Measurements from ENCODE around the gene ASIC1.

Gene ASIC1

DNA sequence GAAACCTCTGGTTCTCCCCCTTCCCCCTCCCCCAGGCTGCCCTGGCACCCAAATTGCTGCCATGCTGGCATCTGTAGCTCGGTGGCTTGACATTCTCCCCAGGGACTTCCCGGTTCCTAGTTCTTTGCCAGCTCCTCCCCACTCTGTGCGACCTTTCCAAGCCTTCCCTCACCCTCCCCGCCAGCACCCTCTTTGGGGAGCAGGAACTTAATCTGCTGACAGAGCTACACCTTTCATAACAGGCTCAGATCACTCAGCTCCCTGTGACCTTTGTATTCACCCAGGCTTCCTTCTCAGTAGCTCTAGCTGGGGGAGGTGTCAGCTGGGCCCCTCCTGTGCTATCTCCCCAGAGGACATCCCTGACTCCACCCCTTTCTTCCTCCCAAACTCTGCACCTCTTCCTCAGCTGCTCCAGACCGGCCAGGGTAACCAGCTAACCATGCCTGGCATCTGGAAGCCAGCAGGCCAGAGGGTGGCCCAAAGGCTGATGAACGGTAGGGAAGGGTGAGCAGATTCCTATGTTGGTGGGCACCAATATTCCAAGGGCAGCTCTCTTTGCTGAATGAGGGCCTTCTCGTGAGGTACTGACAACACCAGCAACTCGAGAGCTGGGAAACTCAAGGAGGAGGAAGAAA is 52.8 kb downstream of the ASIC1 start:
- no peak for DNase-seq

DNA sequence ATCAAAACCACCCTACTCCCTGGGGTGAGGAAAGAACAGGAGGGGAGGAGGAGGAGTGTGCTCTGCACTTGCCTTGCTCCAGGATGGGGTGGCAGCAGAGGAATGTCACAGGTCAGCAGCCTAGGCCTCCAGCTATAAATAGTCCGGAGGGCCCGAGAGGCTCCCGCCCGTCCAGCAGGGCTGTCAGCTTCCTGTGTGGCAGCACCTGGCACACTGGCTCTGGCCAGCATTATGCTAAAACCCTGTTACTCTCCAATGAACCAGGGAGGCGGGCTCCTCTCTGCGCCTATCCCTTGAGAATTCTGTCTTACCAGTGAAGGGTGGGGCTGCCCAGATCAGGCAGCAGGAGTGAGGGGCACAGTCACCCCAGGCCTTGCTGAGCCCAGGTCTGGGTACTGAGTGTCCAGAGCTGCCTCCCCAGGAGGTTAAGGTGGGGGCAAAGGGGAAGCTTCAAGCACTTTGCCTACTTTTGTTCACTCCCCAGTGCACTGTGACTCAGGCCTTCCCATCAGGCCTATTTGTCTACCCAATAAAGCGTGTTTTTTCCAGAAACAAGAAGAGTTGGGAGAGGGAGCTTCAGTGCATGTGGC is 53.5 kb downstream of the ASIC1 start:
- DNase-seq: no peak

DNA sequence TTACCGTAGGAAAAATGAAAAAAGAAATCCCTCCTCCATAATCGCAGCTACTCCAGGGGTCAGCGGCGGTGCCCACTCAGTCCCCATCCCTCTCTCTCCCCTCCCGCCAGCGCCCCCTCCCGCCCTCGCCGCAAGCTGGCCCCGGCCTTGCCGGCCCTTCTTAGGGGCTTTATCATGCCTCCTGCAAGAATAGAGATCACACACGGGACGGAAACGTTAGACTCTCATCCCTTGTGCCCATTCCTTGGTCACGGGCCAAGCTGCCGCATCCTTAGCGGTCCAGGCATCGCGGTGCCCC is 53.9 kb downstream of the ASIC1 start:
- no peak for DNase-seq

DNA sequence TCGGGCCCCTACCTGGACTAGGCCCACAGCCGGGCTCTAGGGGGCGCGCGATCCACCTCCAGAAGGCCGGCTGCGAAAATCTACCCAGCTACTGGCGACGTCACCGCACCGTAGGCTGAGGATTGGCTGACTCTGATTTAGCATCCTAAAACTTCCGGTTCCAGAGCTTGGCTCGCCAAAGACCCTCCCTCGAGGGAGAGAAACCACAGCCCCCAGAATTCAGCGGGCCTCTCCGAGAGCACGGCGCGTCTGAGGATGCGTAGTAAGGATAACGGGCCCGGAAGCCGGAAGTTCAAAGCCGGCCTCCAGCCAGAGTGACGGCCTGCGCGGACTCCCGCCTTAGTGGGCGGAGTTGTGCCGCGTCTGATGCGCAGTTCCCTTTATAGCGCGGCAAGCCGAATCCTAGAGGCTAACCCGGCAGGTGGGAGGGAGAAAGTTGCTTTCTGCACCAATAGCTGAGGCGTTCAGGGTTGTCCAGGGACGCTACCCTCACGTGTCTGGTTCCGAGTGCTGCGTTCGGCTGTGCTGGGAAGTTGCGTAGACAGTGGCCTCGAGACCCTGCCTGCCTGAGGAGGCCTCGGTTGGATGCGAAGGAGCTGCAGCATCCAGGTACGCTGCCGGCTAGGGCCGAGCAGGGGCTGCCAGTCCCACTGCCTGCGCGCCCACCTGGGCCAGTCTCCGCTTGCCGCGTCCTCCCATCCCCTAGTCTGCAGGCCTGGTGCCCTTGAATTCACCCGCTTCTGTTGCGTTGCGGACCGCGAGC is 54.5 kb downstream of the ASIC1 start, which contains the start of gene COX14:
TSS of gene COX14 (plus strand) at position 544 of the 763 bp plus-strand sequence. CDS start 7,808 bp downstream, outside the sequence.
- peak; percentile 98 for DNase-seq

DNA sequence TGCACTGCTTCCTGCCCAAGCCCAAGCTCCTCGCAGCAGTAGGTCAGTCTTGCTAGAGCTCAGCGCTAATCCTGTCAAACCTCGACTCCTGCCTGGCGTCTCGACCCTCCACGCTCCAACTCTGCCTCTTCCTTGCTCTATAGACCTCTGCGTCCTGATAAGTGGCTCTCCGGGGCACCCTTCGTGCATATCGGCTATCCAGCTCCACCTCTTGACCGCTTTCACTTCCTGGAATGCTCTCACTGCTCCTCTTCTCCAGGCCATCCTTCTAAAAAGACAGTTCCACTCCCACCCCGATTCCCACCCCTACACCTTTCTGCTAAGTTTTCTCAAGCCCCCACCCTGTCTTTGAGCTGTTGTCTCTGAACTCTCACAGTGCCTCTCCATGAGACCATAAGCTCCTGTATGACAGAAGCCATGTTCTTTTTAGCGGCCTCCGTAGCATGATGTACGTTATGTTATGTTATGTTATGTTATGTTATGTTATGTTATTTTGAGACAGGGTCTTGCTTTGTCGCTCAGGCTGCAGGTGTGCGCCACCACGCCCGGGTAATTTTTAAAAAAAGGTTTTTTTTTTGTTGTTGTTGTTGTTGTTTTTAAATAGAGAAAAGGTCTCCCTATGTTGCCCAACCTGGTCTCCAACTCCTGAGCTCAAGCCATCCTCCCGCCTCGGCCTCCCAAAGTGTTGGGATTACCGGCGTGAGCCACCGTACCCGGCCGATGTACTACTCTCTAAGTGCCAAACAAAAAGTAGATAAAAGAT is 55.2 kb downstream of the ASIC1 start:
- DNase-seq: no peak

DNA sequence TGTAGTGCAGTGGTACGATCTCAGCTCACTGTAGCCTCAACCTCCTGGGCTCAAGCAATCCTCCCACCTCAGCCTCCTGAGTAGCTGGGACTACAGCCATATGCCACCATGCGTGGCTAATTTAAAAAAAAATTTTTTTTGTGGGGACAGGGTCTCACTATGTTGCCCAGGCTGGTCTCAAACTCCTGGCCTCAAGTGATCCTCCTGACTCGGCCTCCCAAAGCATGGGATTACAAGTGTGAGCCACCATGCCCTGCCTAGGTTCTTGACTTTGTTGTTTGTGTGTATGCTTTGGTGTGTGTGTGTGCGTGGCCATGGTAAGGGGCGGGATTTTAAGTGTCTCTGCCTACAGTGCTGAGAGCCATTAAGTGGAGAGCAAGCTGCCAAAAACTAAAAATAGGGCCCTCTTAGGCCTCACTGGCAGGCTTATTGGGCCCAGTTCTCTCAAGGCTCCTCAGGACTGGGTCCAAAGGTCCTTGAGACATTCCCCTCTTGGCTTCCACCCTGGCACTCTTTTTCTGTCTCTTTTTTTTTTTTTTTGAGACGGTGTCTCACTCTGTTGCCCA is 59.7 kb downstream of the ASIC1 start:
- no peak for DNase-seq

DNA sequence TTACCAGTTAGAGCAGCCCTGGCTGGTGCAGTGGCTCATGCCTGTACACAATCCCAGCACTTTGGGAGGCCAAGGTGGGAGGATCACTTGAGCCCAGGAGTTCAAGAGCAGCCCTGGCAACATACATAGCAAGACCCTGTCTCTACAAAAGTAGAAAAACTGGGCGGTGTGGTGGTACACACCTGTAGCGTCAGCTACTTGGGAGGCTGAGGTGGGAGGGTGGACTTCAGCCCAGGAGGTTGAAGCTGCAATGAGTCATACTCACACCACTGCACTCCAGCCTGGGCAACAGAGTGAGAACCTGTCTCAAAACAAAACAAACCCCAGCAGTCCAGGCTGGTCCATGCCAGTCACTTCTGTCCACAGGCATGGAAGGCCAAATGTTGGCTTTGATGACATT is 62.0 kb downstream of the ASIC1 start:
- no peak for DNase-seq

DNA sequence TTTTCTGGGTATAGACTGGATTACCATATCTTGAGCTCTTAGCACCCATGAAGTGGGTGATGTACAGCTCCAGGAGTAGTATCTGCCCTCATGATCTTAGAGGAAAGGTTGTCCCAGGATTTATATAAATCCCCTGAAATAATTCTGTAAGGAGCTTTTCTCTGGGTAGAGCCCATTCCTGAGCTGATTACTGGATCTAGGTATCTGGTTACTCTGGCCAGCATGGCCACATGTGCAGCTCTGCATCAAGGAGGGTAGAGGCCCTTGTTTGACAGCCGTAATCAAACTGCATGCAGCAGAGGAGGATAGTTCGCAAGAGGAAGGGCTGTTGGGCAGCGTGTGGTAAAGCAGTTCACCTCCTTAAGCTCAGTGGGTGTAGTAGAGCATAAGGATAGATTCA is 63.1 kb downstream of the ASIC1 start:
- DNase-seq: no peak

DNA sequence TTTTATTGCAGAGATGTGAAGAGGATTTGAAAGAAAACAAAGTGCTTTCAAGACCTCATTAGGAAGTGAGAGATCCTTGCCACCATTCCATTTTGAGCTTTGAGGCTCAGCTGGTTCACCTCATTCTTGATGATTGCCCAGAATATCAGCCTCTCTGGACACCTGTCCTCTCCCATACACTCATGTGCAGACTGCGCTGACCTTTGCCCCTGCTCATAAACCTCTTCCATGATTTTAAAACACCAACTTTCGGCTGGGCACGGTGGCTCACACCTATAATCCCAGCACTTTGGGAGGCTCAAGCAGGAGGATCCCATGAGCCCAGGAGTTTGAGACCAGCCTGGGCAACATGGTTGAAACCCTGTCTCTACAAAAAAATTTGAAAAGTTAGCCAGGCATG is 63.6 kb downstream of the ASIC1 start:
- no peak for DNase-seq

DNA sequence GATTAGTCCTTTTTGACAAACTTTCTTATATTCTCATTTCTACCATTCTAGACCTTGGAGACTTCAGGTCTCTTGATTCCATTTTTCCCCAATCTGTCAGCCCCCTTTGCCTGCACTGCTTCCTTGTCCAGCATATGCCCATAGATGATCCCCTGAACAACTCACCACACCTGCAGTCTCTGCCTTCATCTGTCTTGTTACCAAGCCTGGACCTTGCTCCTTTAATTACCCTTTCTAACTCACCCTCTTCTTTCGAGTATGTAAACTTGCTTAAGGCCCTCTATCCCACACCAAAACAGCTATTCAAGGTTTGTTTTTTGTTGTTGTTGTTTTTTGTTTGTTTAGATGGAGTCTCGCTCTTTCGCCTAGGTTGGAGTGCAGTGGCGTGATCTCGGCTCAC is 64.2 kb downstream of the ASIC1 start:
- DNase-seq: no peak

DNA sequence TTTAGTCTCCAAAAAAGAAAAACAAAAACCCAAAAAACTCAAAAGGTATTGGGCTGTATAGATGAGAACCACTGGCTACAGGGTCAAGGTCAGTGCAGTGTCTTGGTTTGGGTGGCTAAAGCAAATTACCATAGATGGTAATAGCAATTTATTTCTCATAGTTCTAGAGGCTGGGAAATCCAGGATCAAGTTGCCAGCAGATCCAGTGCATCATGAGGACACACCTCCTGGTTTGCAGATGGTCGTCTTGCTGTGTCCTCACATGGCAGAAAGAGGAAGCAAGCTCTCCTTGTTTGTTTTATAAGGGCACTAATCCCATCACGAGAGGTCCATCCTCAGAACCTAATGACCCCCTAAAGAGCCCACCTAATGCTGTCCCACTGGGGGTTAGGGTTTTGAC is 65.8 kb downstream of the ASIC1 start:
- no peak for DNase-seq

DNA sequence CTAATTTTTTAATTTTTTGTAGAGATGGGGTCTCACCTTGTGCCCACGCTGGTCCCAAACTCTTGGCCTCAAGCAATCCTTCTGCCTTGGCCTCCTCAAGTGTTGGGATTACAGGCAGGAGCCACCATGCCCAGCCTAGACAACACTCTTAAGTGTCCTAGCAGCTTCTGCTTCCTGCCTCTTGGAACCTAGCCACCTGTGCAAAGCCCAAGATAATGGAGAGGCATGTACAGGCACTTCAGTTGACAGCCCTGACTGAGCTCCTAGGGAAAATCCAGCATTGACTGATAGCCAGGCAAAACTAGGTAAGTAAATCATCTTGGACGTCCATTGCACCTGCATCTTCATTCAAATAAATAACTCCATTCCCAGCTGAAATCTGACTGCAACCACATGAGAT is 70.2 kb downstream of the ASIC1 start:
- no peak for DNase-seq

DNA sequence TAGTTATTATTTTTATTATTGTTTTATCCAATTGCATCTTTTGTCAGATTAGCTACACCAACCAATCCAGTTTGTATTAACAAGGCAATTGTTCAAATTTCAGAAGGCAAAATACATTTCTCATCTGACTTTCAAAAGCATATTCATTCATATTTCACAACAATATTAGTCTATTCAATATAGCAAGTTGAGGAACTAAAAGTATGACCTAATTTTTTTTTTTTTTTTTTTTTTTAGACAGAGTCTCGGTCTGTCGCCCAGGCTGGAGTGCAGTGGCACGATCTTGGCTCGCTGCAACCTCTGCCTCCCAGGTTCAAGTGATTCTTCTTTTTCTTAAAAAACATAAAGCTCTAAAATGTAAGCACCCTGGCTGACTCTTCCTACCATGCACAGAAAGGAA is 71.9 kb downstream of the ASIC1 start:
- DNase-seq: no peak

DNA sequence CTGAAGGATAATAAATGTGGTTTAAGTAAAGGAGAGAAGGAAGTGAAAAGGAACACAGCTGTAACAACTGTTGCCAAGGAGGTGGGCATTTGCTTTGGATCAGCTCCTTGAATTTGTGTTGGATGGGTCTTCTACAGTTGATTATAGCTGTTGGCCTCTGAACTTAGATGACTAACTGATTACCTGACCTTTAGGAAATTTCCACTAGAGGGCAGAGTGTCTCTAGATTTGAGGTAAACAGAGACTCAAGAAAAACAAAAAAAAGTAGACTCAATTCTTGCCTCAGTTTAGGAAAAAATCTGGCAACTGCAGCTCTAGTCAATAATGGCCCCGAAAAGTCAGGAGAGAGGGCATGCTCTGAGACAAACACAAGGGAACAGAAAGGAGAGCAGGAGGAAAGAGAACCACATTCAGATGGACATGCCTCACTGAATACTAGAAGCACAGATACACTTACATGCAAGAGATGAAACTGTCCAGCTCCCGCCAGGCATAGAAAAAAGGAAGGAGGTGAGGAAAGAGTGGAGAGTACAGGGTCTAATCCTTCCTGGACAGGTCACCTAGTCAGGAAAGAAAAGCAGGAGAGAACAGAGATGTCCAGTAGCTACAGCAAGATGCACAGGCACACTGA is 75.2 kb downstream of the ASIC1 start:
- no peak for DNase-seq
